HG03159 (cell line): ENCODE data around the gene TAS2R31.
"Not testable (repeated sequence)": the region's sequence is repeated elsewhere in the genome, so short reads cannot be mapped to it uniquely, and the experiment has no call there.

Source experiments
- ATAC-seq: cut with Tn5 transposase; IDR thresholded peaks from one replicate; pipeline ENCODE4 v1.9.1; 2021; ENCODE audit warnings: mild to moderate bottlenecking, moderate library complexity; ENCODE audit not compliant: unreplicated experiment

The TAS2R31 gene

GRCh38 chr12:11031307-11031706, at the start of gene TAS2R31:
Gene TAS2R31, minus strand, starts transcription at chr12:11031407. Its CDS starts 72 bp downstream, at chr12:11031335.
- ATAC-seq = no peak

- no peak for ATAC-seq
Measured at GRCh38 chr12:11078246-11078645, 47.0 kb upstream of the TAS2R31 start.

- no peak for ATAC-seq
Measured at GRCh38 chr12:11075642-11076041, 44.4 kb upstream of the TAS2R31 start.

GRCh38 chr12:11071414-11071813, 40.2 kb upstream of the TAS2R31 start:
- no peak for ATAC-seq

- no peak for ATAC-seq
Measured at GRCh38 chr12:11070999-11071398, 39.8 kb upstream of the TAS2R31 start.

- ATAC-seq = no peak
Measured at GRCh38 chr12:11069854-11070365, 38.7 kb upstream of the TAS2R31 start.

- ATAC-seq = no peak
Measured at GRCh38 chr12:11067514-11067913, 36.3 kb upstream of the TAS2R31 start.

- ATAC-seq = not testable (repeated sequence)
Measured at GRCh38 chr12:11062194-11062593, 31.0 kb upstream of the TAS2R31 start, which contains the start of gene TAS2R46. Gene TAS2R46, minus strand, starts transcription at chr12:11062294. Its CDS starts 0 bp downstream, at chr12:11062294.

- no peak for ATAC-seq
Measured at GRCh38 chr12:11059784-11060183, 28.6 kb upstream of the TAS2R31 start.

- ATAC-seq = no peak
Measured at GRCh38 chr12:11059041-11059440, 27.8 kb upstream of the TAS2R31 start.

- no peak for ATAC-seq
Measured at GRCh38 chr12:11055306-11055705, 24.1 kb upstream of the TAS2R31 start.

- ATAC-seq = not testable (repeated sequence)
Measured at GRCh38 chr12:11049806-11050531, 18.8 kb upstream of the TAS2R31 start.

GRCh38 chr12:11041366-11041765, 10.2 kb upstream of the TAS2R31 start:
- ATAC-seq = not testable (repeated sequence)

- ATAC-seq = no peak
Measured at GRCh38 chr12:11040162-11040561, 9.0 kb upstream of the TAS2R31 start.

- no peak for ATAC-seq
Measured at GRCh38 chr12:11039171-11039570, 8.0 kb upstream of the TAS2R31 start.

- ATAC-seq = peak; percentile 45
Measured at GRCh38 chr12:11033959-11034358, 2.8 kb upstream of the TAS2R31 start.

GRCh38 chr12:11026118-11026517, 5.1 kb downstream of the TAS2R31 start:
- no peak for ATAC-seq

- no peak for ATAC-seq
Measured at GRCh38 chr12:11023387-11023786, 7.8 kb downstream of the TAS2R31 start.

GRCh38 chr12:11022520-11022919, 8.7 kb downstream of the TAS2R31 start, which contains the start of gene TAS2R19:
Gene TAS2R19, minus strand, starts transcription at chr12:11022620. Its CDS starts 49 bp downstream, at chr12:11022571.
- no peak for ATAC-seq

GRCh38 chr12:11016937-11017336, 14.3 kb downstream of the TAS2R31 start:
- ATAC-seq = no peak

GRCh38 chr12:11015775-11016430, 15.3 kb downstream of the TAS2R31 start:
- no peak for ATAC-seq

- ATAC-seq = no peak
Measured at GRCh38 chr12:11014234-11014633, 17.0 kb downstream of the TAS2R31 start.
